Epithelial cell of proximal tubule (primary cell): ENCODE data around the gene PTPRN2. TPM values are rescaled to one million over a fixed set of nuclear protein-coding genes. Genes with fewer than 3 reads are reported as not detected.
A peak's percentile ranks its signal among the peaks of the same experiment; 100 is the strongest.

Experiments
- DNase-seq: peaks from one replicate; pipeline ENCODE4 v3.0.0-alpha.2; 2011; ENCODE audit warnings: low read depth
- H3K4me3 ChIP-seq: 2 replicates; pipeline ENCODE4 v1.5.1; 2011; ENCODE audit warnings: low read depth, mild to moderate bottlenecking, low read length
- CTCF ChIP-seq: conservative IDR thresholded peaks from 2 replicates; pipeline ENCODE4 v1.5.1; 2012; ENCODE audit warnings: low read depth, mild to moderate bottlenecking, low read length
- total RNA-seq: library from RNA; depleted of rRNA; stranded (reverse); fragments of >200 nt; gene quantifications from 2 replicates; pipeline ENCODE4 v1.2.3, GENCODE V29; 2015

The PTPRN2 gene
- total RNA-seq, 1 donor from 2014 or later, result 2.8 TPM

DNA sequence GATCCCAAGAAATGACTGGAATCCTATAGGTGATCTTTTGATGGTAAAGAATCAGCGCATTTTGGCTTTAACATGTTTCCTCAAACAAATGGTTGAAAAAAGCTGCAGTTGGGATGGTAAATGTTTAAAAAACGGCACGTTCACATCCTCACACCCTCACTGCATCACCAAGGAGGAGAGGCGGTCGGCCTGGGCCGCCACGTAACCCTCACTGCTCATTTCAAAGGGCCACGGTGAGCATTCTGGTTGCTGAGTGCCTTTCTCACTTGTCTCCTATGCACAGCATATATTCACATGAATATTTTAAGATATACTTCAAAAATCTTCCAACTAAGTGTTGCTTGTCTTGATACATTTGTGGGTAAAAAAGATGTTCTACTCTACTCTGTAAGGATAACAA is 1017.7 kb downstream of the PTPRN2 start:
- no peak overlapping the region for H3K4me3 ChIP-seq
- DNase-seq, result no peak
- TF ChIP-seq CTCF, result no peak

- no peak for DNase-seq
- no peak for TF ChIP-seq CTCF
- H3K4me3 ChIP-seq, result peak overlapping the region; percentile 62
Measured at GRCh38 chr7:157568770-157569584, 1018.6 kb downstream of the PTPRN2 start.

- peak overlapping the region; percentile 62 for H3K4me3 ChIP-seq
Measured at GRCh38 chr7:157568106-157568769, 1019.4 kb downstream of the PTPRN2 start.

GRCh38 chr7:157567666-157568065 is 1020.0 kb downstream of the PTPRN2 start:
- H3K4me3 ChIP-seq, result no peak overlapping the region
- no peak for TF ChIP-seq CTCF
- no peak for DNase-seq

More at GRCh38 chr7:157568106-157568769, 1019.4 kb downstream of the PTPRN2 start:
- no peak for DNase-seq
- no peak for TF ChIP-seq CTCF

DNA sequence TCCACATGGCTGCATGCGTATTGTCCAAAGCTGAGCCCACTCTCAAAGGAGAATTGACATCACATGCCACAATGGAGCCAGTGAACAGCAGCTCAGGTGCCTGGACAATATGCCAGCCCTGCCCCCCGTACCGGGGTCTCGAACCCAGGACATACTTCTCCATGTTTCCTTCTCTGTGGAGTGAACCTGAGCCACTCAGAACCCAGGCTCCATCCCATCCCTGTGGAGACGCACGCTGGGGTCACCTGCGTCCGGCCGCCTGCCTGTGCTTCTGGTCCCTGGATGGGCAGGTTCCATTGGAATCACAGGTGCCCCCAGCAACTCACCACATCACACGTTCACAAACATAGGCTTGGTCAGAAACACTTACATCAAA is 1021.0 kb downstream of the PTPRN2 start:
- no peak for DNase-seq
- no peak for TF ChIP-seq CTCF
- H3K4me3 ChIP-seq, result no peak overlapping the region

- no peak for DNase-seq
- no peak overlapping the region for H3K4me3 ChIP-seq
- TF ChIP-seq CTCF, result no peak
Measured at GRCh38 chr7:157565981-157566630, 1021.5 kb downstream of the PTPRN2 start.
